H1 (cell line): ENCODE data around the gene TMEM130. TPM values are rescaled to one million over a fixed set of nuclear protein-coding genes. Genes with fewer than 3 reads are reported as not detected.

Experiments used
- CTCF ChIA-PET: fragments of 300-600 bp; sonication (Branson Sonifier 250); formaldehyde crosslinking; loops from one replicate; lab custom pipeline; 2021; ENCODE audit not compliant: partially characterized antibody; lab: Charles Lee
- POLR2A ChIA-PET: fragments of 300-600 bp; sonication (Branson Sonifier 250); formaldehyde crosslinking; loops from one replicate; lab custom pipeline; 2021; ENCODE audit warnings: inconsistent platforms; ENCODE audit not compliant: partially characterized antibody; lab: Charles Lee
- DNase-seq, 2 experiments: peaks; one replicate each; pipeline versions ENCODE4 v3.0.0 to v3.0.0-alpha.2; 2010 to 2022; ENCODE audit warnings: low spot score in 2 of 2, low read depth in 1 of 2, mixed read lengths in 1 of 2
- FAIRE-seq: peaks from 2 replicates; lab custom pipeline; 2011; peaks lifted over from hg19 to GRCh38; lab: Jason Lieb, UNC
- H2AFZ ChIP-seq: 2 replicates; pipeline ENCODE4 v1.8.1; 2012; ENCODE audit warnings: low read length, inconsistent platforms
- H2AK5ac ChIP-seq: 2 replicates; pipeline ENCODE4 v1.6.1; 2013; ENCODE audit warnings: low read depth, low read length
- H2BK120ac ChIP-seq: replicated peaks from 2 replicates; pipeline ENCODE3; 2013; ENCODE audit warnings: low read depth, low read length, inconsistent platforms
- H2BK12ac ChIP-seq: 2 replicates; pipeline ENCODE4 v1.6.1; 2013; ENCODE audit warnings: low read depth, low read length
- H2BK15ac ChIP-seq: 2 replicates; pipeline ENCODE4 v1.6.1; 2013; ENCODE audit warnings: low read length
- H2BK20ac ChIP-seq: 2 replicates; pipeline ENCODE4 v1.6.1; 2013; ENCODE audit warnings: low read length
- H2BK5ac ChIP-seq: 2 replicates; pipeline ENCODE4 v1.6.1; 2013; ENCODE audit warnings: low read depth, low read length
- H3K14ac ChIP-seq: 2 replicates; pipeline ENCODE4 v1.6.1; 2013; ENCODE audit warnings: inconsistent platforms; ENCODE audit not compliant: insufficient read length
- H3K18ac ChIP-seq: 2 replicates; pipeline ENCODE4 v1.6.1; 2013; ENCODE audit warnings: low read length; ENCODE audit errors: extremely low read depth
- H3K23ac ChIP-seq: 2 replicates; pipeline ENCODE4 v1.6.1; 2013; ENCODE audit warnings: inconsistent platforms; ENCODE audit not compliant: insufficient read length
- H3K23me2 ChIP-seq: 2 replicates; pipeline ENCODE4 v1.6.1; 2013; ENCODE audit warnings: low read depth, low read length
- H3K27ac ChIP-seq: 2 replicates; pipeline ENCODE4 v1.6.1; 2011; ENCODE audit warnings: low read depth, low read length, inconsistent platforms
- H3K27me3 ChIP-seq, 4 experiments: replicated peaks in 1 of 4; 1 replicate in 1 of 4; 2 replicates in 3 of 4; pipeline versions ENCODE4 v1.6.1 to v1.8.1; 2011 to 2013; ENCODE audit warnings: low read length in 3 of 4, mild to moderate bottlenecking in 3 of 4, inconsistent platforms in 2 of 4, mixed read lengths in 2 of 4, moderate library complexity in 1 of 4; ENCODE audit not compliant: control insufficient read depth in 3 of 4, insufficient read depth in 3 of 4; ENCODE audit errors: extremely low read depth in 1 of 4
- H3K36me3 ChIP-seq, 4 experiments: 2 replicates each; pipeline versions ENCODE4 v1.6.1 to v1.8.1; 2011 to 2013; ENCODE audit warnings: mild to moderate bottlenecking in 4 of 4, low read length in 3 of 4, moderate library complexity in 2 of 4, control low read depth in 1 of 4, inconsistent platforms in 1 of 4; ENCODE audit not compliant: insufficient read depth in 4 of 4, control insufficient read depth in 2 of 4
- H3K4ac ChIP-seq: replicated peaks from 2 replicates; pipeline ENCODE3; 2013; ENCODE audit warnings: low read length, low read depth, mixed read lengths, inconsistent platforms; ENCODE audit not compliant: insufficient read length
- H3K4me1 ChIP-seq, 4 experiments: replicated peaks in 1 of 4; 1 replicate in 1 of 4; 2 replicates in 3 of 4; pipeline versions ENCODE4 v1.6.1 to v1.8.1; 2011 to 2013; ENCODE audit warnings: low read length in 3 of 4, inconsistent platforms in 2 of 4, mixed read lengths in 1 of 4; ENCODE audit not compliant: insufficient read depth in 4 of 4, control insufficient read depth in 3 of 4
- H3K4me2 ChIP-seq, 2 experiments: 2 replicates each; pipeline versions ENCODE4 v1.6.1 to v1.8.1; 2011 to 2013; ENCODE audit warnings: low read depth in 2 of 2, low read length in 2 of 2, control low read depth in 1 of 2, inconsistent platforms in 1 of 2, mild to moderate bottlenecking in 1 of 2; ENCODE audit not compliant: insufficient read depth in 1 of 2
- H3K4me3 ChIP-seq, 4 experiments: fragments of 200-600, 300-600 bp in 1 of 4; sonication (generic), shearing (Covaris generic), sonication (Bioruptor Twin) in 1 of 4; 2 replicates each; pipeline versions ENCODE4 v1.5.1 to v1.8.1; 2011 to 2016; ENCODE audit warnings: low read length in 4 of 4, low read depth in 3 of 4, control low read depth in 2 of 4, inconsistent platforms in 2 of 4, mild to moderate bottlenecking in 2 of 4, mixed read lengths in 1 of 4, moderate library complexity in 1 of 4; ENCODE audit not compliant: insufficient read depth in 2 of 4; ENCODE audit errors: extremely low read depth in 1 of 4
- H3K56ac ChIP-seq: replicated peaks from 2 replicates; pipeline ENCODE3; 2013; ENCODE audit warnings: low read depth, mild to moderate bottlenecking, mixed read lengths, low read length, inconsistent platforms; ENCODE audit not compliant: insufficient read length
- H3K79me1 ChIP-seq: 2 replicates; pipeline ENCODE4 v1.6.1; 2013; ENCODE audit warnings: low read depth, low read length, control low read depth
- H3K79me2 ChIP-seq, 2 experiments: 2 replicates each; pipeline versions ENCODE4 v1.6.1 to v1.8.1; 2012 to 2013; ENCODE audit warnings: low read length in 2 of 2, mild to moderate bottlenecking in 2 of 2, inconsistent platforms in 1 of 2; ENCODE audit not compliant: insufficient read depth in 2 of 2, control insufficient read depth in 1 of 2
- H3K9ac ChIP-seq, 4 experiments: replicated peaks in 1 of 4; 1 replicate in 1 of 4; 2 replicates in 3 of 4; pipeline versions ENCODE4 v1.6.1 to v1.8.1; 2011 to 2013; ENCODE audit warnings: low read depth in 3 of 4, low read length in 3 of 4, control low read depth in 2 of 4, mild to moderate bottlenecking in 2 of 4, moderate library complexity in 2 of 4, inconsistent platforms in 1 of 4; ENCODE audit errors: extremely low read depth in 1 of 4
- H3K9me3 ChIP-seq, 2 experiments: 2 replicates each; pipeline versions ENCODE4 v1.6.1 to v1.8.1; 2012 to 2013; ENCODE audit warnings: mild to moderate bottlenecking in 2 of 2, moderate library complexity in 2 of 2, control low read depth in 1 of 2, inconsistent platforms in 1 of 2, low read depth in 1 of 2, low read length in 1 of 2, mixed read lengths in 1 of 2; ENCODE audit not compliant: insufficient read depth in 2 of 2
- H4K20me1 ChIP-seq, 2 experiments: replicated peaks in 1 of 2; 2 replicates each; pipeline versions ENCODE3 to v1.8.1; 2011 to 2013; ENCODE audit warnings: inconsistent platforms in 2 of 2, low read length in 2 of 2, mild to moderate bottlenecking in 1 of 2; ENCODE audit not compliant: insufficient read depth in 2 of 2, control insufficient read depth in 1 of 2
- H4K5ac ChIP-seq: 2 replicates; pipeline ENCODE4 v1.6.1; 2013; ENCODE audit warnings: low read length, low read depth, mixed read lengths, inconsistent platforms; ENCODE audit not compliant: insufficient read length
- H4K8ac ChIP-seq: 2 replicates; pipeline ENCODE4 v1.8.0; 2013; ENCODE audit warnings: mild to moderate bottlenecking, moderate library complexity, low read length, inconsistent platforms; ENCODE audit not compliant: insufficient read depth; ENCODE audit errors: extremely low read depth
- H4K91ac ChIP-seq: replicated peaks from 2 replicates; pipeline ENCODE3; 2013; ENCODE audit warnings: low read length, mixed read lengths, inconsistent platforms; ENCODE audit not compliant: insufficient read length
- SP2 ChIP-seq: IDR thresholded peaks from 2 replicates; pipeline ENCODE4 v1.6.1; 2012; ENCODE audit warnings: mild to moderate bottlenecking, low read length, inconsistent platforms
- YY1 ChIP-seq: IDR thresholded peaks from 2 replicates; pipeline ENCODE4 v1.6.1; 2011; ENCODE audit warnings: low read depth, mild to moderate bottlenecking, low read length
- WGBS, 2 experiments: shearing (Covaris generic) in 1 of 2; methylation state at CpG; one replicate each; pipeline versions ENCODE4 v1.1.6 to v1.1.7; 2013 to 2015; ENCODE audit warnings: low lambda C conversion rate in 2 of 2, mixed read lengths in 2 of 2, inconsistent platforms in 1 of 2, low coverage in 1 of 2, missing lambda C conversion rate in 1 of 2; ENCODE audit not compliant: insufficient replicate concordance in 2 of 2, insufficient coverage in 1 of 2, insufficient read length in 1 of 2; ENCODE audit errors: extremely low coverage in 1 of 2, missing lambda C conversion rate in 1 of 2; 5-methylcytosine and 5-hydroxymethylcytosine counted together
- polyA plus RNA-seq, 7 experiments: library from polyadenylated mRNA; depleted of rRNA in 3 of 7; stranded (reverse) in 5 of 7; unstranded in 2 of 7; fragments of >200 nt in 5 of 7; fragments of 200-250 nt in 2 of 7; gene quantifications; 1 replicate in 5 of 7; 2 replicates in 1 of 7; 4 replicates in 1 of 7; pipeline versions ENCODE4 v1.2.1 to v1.2.3, GENCODE V29; 2011 to 2013; ENCODE audit warnings: missing spikeins in 2 of 7, mixed read lengths in 2 of 7
- total RNA-seq: library from RNA; stranded (reverse); fragmentation: NEBNext Ultra II Directional; extraction: Animal tissue kit (Norgen Biotek cat#: 25700); gene quantifications from 2 replicates; pipeline ENCODE4 v1.2.1, GENCODE V29; 2021

The TMEM130 gene
- total and polyA plus RNA-seq, 2 of the 8 experiments (the other 6 are each of a cell fraction or from before 2014, with no cell fraction given) = 2.9 to 6.6 TPM

- FAIRE-seq = no peak
- Histone ChIP-seq H3K79me2 (no peaks in the 10 kb centered on the region), H2AK5ac (no peak overlapping the region), H2BK120ac (no peak overlapping the region), H3K79me1 (no peaks in the 10 kb centered on the region), H3K56ac (no peak overlapping the region), H3K23ac (no peak overlapping the region), H3K14ac (no peak overlapping the region), H2BK5ac (no peak overlapping the region), H3K4me3 (no peak overlapping the region; a peak in 1 of 8 replicates), H3K4me2 (no peak overlapping the region), H2BK15ac (0 out of 2 replicates have a peak overlapping the region, but pooled peaks have one; percentile 8), H4K5ac (no peak overlapping the region), H4K91ac (no peak overlapping the region), H2BK12ac (no peak overlapping the region), H3K18ac (no peak overlapping the region), H4K8ac (no peak overlapping the region), H3K36me3 (no peaks in the 10 kb centered on the region), H3K9ac (no peak overlapping the region), H3K4ac (no peak overlapping the region), H2AFZ (no peak overlapping the region), H4K20me1 (no peaks in the 10 kb centered on the region), H2BK20ac (no peak overlapping the region), H3K9me3 (peaks cover 3% of the 10 kb centered on the region in 2 experiments; a peak in 1 of 4 replicates), H3K23me2 (no peaks in the 10 kb centered on the region), H3K27me3 (no peaks in the 10 kb centered on the region), H3K4me1 (no peaks in the 10 kb centered on the region), H3K27ac (no peak overlapping the region)
- DNase-seq = no peak
- WGBS, 2 experiments = 88% methylated on average over 2 of the region's 2 CpGs; no CpG with 5 or more reads in 1 of the 2 experiments
- ChIA-PET CTCF (interaction anchor here (0.5 to 4.3 kb wide), 6 partner anchors 29 to 575 kb away, joined by 3 to 28 read pairs (median 3); partner anchors contain the start of gene BAIAP2L1), POLR2A (interaction anchor here (0.6 kb wide), 2 partner anchors 367 to 550 kb away, joined by 3 read pairs; no protein-coding TSS in a partner anchor)
- no peak for TF ChIP-seq YY1
- TF ChIP-seq SP2 = no peak
These were observed 67.1 kb downstream of the TMEM130 start for GRCh38 chr7:98802781-98803110.
